Stimulated activated CD4-positive, alpha-beta T cell treated with anti-CD3 and anti-CD28 coated beads, Interleukin-2, amount 100 ng/mL, for 48 hours (primary cell): Measurements from ENCODE around the gene HEPHL1.
"Not testable (repeated sequence)": the region's sequence is repeated elsewhere in the genome, so short reads cannot be mapped to it uniquely, and the experiment has no call there.

Experiments used
- DNase-seq, 2 donors: peaks; one replicate each; pipeline ENCODE4 v3.0.0-alpha.2; 2020

The HEPHL1 gene, protein sequence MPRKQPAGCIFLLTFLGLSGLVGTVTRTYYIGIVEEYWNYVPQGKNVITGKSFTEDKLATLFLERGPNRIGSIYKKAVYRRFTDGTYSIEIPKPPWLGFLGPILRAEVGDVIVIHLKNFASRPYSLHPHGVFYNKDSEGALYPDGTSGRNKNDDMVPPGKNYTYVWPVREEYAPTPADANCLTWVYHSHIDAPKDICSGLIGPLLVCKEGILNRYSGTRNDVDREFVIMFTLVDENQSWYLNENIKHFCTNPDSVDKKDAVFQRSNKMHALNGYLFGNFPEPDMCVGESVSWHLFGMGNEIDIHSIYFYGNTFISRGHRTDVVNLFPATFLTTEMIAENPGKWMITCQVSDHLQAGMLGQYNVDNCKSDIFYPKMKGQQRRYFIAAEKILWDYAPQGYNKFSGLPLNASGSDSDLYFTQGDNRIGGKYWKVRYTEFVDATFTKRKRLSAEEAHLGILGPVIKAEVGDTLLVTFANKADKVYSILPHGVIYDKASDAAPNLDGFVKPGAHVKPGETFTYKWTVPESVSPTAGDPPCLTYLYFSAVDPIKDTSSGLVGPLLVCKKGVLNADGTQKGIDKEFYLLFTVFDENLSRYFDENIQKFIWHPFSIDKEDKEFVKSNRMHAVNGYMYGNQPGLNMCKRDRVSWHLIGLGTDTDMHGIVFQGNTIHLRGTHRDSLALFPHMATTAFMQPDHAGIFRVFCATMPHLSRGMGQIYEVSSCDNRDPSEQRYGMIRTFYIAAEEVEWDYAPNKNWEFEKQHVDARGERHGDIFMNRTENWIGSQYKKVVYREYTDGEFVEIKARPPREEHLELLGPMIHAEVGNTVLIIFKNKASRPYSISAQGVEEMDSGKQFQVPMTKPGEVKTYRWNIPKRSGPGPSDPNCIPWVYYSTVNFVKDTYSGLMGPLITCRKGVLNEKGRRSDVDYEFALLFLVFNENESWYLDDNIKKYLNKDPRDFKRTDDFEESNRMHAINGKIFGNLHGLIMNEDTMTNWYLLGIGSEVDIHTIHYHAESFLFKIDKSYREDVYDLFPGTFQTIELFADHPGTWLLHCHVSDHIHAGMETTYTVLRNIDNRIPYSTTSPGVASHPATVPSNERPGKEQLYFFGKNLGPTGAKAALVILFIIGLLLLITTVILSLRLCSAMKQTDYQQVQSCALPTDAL

DNA sequence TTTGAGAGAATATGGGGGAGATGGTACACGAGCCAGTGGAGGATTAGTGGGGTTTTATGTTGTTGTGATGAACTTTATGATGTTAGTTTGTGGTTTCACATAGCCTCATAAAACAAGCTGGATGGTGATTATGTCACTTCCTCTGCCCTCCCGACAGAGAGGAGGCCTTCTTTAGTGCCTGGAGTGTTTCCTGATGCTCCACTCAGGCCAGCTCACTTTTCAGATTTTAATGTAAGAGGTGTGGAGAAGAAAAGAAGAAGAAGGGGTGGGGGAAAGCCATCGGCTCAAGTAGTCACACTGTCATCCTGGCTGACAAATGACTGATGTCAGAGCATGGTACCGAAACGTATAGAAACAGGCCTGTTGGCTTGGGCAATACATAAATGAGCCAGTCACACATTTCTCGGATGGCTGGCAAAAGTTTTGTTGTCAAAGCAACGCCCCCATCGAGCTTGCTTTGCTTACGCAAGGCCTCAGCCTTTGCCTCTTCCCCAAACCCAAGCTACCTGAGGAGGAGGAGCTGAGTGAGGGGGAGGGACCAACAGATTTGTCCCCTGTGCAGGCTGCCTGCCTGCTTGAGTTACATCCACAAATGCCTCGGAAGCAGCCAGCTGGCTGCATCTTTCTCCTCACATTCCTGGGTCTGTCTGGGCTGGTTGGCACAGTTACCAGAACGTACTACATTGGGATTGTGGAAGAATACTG is at the start of gene HEPHL1:
TSS of gene HEPHL1 (plus strand) at position 578 of the 705 bp plus-strand sequence. CDS start at position 593, 15 bp downstream.
- DNase-seq, result no peak

DNA sequence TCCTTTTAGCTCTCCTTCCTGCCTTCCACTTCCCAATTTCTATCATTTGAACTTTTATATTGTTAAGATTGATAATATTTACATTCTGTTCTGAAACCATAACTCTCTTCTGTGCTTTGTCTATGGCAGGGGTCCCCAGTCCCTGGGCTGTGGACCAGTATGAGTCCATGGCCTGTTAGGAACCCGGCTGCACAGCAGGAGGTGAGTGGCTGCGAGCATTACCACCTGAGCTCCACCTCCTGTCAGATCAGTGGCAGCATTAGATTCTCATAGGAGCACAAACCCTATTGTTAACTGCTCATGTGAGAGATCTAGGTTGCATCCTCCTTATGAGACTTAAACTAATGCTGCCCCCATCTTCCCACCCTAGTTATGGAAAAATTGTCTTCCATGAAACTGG is 48.4 kb upstream of the HEPHL1 start:
- DNase-seq, result no peak

DNA sequence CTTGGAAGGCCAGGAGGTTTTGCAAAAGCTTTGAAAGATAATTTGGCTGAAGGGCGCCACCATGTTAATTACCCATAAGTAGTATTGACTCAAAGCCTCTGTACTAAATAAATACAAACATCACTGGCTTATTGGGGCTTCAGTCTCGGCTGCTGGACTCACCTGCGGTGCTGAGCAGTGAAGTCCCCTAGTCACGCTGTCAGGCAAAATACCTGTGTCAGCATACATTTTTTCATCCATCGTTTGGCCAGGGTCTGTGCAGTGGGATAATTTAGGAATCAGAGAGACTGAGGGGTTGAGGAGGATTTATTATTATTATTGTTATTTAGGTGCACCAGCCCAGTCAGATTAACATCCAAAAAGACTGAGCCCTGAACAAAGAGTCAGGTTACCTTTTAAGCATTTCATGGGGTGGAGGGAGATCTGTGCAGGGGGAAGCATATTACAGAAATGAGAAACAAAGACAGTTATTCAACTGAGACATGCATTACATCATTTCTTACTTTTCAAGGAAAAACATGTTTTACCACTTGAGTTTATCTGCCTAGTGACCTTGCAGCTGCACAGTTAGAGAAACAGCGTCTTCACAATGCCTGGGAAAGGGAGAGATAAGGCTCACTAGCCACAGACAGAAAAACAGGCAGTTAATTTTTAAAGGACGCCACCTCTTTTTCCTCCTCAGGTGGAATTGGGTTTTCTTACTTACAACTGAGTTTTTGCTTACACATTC is 47.7 kb upstream of the HEPHL1 start:
- not testable (repeated sequence) for DNase-seq

DNA sequence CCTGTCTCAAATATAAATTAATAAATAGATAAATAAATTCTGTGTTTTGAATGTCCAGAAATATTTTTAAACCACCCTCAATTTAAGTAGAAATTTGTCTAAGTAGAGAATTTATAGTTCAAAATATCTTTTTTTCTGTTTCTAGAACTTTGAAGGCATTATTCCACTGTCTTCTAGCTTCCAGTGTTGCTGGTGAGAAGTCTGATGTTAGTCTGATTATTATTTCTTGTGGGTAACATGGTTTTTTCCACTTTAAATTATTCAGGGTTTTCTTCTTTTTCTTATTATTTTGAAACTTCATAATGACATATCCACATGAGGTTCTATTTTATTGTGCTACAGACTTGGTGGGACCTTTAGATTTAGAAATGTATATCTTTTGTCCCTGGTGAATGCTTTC is 46.4 kb upstream of the HEPHL1 start:
- no peak for DNase-seq

DNA sequence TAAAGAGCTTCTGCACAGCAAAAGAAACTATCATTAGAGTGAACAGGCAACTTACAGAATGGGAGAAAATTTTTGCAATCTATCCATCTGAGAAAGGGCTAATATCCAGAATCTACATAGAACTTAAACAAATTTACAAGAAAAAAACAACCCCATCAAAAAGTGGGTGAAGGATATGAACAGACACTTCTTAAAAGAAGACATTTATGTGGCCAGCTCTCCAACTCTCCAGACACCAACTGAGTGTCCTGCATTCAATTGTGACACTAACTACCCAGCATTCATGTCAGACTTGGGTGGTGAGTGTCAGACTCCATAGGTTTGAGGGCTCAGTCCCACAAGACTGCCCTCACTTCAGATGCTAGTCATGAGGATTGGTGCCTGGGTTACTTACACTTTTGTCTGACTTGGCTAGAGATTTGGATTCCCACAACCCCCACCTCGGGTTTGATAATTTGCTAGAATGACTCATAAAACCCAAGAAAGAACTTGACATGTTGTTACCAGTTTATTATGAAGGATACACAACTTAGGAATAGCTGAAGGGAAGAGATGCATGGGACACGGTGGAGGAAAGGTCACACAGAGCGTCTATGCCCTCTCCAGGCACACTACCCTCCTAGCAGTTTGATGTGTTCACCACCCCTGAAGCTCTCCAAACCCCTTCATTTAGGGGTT is 44.4 kb upstream of the HEPHL1 start:
- DNase-seq, result not testable (repeated sequence)

DNA sequence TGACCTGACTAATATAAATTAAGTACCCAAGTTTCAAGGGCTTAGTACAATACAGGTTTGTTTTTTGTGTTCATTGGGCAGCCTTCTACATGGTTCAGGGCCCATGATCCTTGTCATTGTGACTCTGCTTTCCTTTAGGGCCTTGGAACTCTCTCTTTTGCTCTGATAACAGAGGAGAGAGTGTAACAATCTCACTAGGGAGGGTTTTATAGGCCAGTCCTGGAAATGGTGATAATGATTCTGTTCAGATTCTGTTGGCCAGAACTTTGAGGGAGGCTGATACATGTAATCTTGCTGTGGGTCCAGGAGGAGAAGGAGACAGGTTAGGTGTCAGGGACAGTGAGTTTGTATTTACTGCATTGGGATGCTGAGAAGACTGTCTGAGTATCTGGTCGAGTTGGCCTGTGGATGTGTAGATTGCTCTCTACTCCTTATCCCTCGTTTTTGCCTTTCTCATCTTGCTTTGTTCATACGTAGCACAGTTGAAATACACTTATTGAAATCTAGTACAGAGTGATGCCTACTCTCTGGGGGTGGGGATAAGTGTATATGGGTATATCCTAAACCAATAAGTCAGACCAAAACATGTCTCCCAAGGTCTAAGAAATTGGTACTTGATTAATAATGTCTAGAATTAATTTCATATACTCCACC is 37.5 kb upstream of the HEPHL1 start:
- no peak for DNase-seq

DNA sequence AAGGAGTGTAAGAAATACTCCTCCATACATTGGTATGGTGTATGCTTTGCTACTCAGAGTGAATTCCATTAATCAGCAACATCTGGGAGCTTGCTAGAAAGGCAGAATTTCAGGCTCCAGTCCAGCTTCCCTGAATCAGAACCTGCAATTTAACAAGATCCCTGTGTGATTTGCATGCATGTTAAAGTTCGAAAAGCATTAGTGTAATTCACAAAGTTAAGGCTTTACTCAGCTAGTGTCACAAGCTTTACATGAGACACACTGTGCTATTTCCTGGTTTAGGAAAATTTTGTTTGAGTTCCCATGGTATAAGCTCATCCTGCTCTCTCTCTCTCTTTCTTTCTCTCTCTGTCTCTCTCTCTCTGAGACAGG is 37.0 kb upstream of the HEPHL1 start:
- DNase-seq, result no peak

DNA sequence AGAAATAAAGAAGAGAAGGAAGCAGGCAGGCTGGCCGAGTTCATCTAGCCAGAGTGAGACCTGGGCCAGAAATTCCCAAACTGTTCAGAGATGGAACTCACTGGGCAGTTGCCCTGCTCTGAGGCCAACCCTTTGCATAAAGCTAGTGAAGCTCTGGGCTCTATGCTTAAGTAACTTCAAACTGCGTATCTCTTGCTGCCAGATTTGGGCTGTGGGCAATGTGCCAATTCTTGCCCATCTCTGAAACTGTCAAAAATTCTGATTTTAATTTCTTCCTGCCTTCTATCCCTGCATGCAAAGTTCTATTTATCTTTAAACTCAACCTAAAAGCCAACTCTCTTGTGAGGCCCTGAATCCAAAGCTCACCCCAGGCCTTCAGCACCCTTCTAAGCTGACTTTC is 36.2 kb upstream of the HEPHL1 start:
- DNase-seq, result no peak

DNA sequence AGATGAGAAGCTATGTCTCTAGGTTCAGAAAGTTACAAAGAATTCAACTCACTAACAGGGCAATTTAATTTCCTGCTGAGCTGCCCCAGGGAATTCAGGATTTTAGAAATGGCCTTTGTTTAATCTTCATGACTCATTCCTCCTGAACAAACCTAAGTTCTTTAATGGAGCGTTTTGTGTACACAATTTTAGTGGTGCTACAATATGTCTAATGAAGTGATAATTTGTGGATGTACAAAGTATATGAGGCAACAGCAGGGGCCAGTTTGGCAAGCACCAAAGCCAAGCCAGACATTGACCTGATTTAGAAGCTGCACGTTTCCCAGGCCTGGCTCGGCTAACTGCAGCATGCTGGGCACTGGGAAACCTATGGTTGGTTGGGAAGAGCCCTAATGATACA is 34.4 kb upstream of the HEPHL1 start:
- DNase-seq, result no peak

DNA sequence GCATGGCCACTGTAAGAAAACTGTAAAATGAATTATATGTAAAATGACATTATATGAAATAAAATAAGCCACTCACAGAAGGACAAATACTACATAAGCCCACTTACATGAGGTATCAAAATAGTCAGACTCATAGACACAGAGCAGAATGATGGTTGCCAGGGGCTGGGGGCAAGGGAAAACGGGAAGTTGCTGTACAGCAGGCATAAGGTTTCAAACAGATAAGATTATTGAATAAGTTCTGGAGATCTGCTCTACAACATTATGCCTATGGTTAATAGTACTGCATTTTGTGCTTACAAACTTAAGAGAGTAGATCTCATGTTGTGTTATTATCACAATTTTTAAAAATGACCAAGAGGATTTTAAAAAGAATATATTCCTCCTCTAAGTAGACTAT is 32.7 kb upstream of the HEPHL1 start:
- no peak for DNase-seq

DNA sequence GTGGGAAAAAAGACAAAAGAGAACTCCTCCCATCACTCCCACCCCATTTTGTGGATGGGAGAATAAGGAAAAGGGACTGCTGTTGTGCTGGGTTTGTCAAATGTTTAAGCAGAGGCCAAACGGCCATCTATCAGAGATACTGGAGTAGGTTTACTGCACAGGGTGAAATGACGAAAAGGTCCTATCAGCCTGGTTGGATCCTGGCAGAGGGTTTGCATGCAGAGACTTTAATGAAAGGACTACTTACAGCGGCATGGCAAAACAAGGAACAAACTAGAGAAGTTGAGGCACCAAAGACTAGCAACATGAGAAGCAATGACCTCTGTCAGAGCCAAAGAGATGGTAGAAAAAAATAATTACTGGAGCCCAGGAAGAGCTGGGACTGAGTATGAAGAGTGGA is 32.2 kb upstream of the HEPHL1 start:
- DNase-seq, result no peak

DNA sequence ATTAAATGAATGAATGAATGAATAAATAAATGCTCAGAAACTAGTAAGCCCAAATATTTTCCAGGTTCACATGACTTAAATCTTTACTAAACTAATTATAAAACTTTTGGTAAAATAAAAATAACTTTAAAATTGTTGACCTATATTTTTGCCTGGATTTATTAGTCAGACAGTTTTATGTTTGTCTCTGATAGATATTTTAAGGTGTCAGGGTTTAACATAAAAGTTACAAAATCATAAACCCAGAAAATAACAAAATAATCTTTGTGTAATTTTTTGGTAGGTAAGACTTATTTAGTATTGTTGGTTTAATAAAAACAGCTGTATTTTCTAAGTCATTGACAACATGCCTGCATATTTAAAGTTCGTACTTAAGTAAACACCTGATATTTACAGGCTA is 27.4 kb upstream of the HEPHL1 start:
- no peak for DNase-seq

DNA sequence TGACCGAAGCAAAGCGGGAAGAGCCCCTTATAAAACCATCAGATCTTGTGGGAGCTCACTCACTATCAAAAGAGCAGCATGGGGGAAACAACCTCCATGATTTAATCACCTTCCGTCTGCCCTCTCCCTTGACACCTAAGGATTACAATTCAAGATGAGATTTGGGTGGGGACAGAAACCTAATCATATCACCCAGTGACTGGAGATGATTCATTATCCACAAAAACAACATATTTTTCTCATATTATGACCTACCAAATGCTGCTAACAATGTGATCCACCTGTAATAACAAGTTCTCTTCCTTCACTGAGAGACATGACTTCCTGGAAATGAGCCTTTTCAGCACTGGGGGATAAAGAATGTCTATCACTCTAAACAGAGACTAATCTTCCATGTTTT is 23.4 kb upstream of the HEPHL1 start:
- DNase-seq, result no peak

DNA sequence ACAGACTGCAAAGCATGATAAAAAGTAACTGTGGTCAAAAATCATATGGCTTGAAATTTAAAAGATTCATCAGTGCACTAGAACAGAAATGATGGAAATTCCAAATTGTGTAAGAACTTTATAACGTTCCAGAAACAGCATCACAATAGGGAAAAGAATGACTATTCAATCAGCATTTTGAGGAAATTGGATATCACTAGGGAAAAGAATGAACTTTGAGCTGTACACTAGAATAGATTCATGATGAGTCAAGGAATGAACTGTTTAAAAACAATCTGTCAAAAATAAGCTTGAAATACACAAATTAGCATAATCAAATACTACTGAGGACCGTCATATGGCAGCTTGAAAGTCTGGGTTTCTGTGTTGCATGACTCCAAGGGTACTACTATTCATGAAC is 20.5 kb upstream of the HEPHL1 start:
- DNase-seq, result no peak

DNA sequence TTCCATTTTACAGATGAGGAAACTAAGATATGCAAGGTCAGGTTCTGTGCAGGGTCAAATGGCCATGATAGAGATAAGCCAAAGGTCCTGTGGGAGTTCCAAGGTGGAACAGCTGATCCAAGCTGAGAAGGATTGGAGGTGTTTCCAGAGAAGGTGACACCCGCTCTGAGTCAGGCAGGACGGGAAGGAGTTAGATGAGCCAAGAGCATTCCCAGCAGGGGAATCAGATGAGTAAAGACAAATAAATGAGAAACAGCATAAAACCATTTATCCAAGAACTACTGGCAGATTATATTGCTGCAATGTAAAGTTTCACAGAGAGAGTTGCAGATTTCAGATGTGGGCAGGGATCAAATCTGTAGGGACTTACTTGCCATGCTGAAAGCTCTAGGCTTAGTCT is 18.9 kb upstream of the HEPHL1 start:
- DNase-seq, result no peak

DNA sequence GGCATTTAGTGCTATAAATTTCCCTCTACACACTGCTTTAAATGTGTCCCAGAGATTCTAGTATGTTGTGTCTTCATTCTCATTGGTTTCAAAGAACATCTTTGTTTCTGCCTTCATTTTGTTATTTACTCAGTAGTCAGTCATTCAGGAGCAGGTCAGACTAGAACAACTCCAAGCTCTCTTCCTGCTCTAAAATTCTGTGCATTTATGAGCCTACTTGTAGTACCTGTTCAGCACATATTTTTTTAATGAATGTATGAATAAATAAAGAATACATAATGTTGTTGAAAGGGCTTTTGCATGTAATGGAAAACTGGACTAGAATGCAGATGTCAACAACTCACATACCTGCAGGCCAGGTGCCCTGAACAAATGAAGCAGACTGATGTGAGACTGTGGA is 13.7 kb upstream of the HEPHL1 start:
- DNase-seq, result no peak

DNA sequence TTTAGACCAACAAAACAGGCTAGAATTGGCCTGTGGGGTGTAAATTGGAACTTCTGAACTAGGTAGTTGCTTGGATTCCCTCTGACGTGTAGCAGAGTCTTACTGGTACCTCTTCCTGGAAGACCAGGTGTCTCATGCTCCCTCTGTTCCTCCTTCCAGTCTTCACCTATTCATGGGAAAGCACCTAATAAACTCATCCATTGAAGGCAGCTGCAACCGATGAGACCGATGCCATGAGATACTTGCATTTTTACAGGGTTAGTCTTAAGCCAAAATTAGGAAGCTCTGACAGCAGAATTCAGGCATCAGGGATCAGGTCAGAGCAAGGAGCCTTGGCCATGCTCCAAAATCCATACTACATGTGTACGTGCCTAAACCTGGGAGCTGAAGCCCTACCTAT is 13.2 kb upstream of the HEPHL1 start:
- no peak for DNase-seq

DNA sequence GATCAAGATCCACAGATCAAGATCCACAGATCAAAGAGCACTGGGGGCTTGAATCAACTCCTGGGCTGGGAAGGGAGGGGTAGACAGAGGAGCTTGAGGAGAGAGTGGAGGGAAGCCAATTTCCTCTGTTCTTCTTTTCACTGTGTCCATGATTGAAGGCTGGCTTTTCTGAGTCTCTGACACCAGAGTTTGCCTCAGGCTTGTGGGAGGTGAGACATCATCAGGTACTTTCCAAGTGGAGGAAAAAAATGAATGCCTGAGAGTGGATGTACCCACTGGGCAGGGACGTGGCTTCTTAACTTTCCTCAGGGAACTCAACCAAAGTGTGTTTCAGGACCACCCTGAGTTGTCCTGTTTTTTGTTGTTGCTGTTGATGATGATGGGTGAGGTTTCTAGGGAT is 11.0 kb upstream of the HEPHL1 start:
- no peak for DNase-seq

DNA sequence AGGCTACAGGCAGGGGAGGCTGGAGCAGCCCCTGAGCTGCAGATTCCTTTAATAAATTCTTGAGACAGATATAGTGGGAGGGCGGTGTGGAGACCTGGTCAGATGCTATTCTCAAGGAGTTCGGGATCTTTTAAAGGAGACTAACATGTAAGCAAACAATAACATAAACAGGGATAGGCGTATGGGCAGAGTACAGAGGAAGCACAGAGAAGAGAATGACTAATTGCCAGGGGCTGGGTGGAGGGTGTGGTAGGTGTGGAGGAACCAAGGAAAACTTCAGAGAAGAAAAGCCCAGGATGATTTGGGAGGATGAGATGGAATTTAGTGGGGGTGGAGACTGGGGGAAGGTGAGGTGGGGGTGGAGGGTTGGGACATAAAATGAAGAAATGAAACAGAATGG is 9.7 kb upstream of the HEPHL1 start:
- no peak for DNase-seq

DNA sequence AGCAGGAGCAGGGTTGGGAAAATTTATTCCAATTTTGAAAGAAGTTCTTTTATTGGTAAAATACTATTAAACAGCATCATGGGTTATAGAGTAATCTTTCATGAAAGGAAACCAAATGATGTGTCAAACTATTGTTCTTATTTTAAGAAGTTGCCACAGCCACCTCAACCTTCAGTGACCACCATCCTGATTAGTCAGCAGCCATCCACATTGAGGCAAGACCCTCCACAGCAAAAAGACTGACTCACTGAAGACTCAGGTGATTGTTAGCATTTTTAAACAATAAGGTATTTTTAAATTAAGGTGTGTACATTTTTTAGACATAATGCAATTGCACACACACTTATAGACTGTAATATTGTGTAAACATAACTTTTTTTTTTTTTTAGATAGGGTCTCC is 3.7 kb upstream of the HEPHL1 start:
- no peak for DNase-seq

DNA sequence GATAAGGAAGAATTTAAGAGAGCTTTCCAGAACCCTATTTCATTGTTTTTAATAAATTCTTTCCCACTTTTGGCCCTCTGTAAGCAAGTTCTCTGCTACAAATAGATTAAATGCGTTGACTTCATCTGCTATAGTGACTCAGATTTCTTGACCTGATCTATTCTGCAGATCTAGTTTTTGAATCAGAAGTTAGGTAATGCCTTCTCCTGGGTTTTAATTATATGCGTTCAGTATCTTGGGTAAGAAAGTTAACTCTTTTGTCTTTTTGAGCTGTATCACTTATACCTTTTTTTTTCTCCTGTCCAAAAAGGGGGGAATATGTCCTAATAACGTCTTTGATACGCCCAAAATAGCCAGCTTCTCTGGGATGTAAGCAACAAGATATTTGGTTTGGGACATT is 2.4 kb upstream of the HEPHL1 start:
- DNase-seq, result no peak
